Colonic mucosa (tissue), 4 donors: Measurements from ENCODE around the gene CAMK1D. TPM values are rescaled to one million over a fixed set of nuclear protein-coding genes. Genes with fewer than 3 reads are reported as not detected.
A peak's percentile ranks its signal among the peaks of the same experiment; 100 is the strongest.

Source experiments
- DNase-seq: peaks from one replicate; pipeline ENCODE4 v3.0.0-alpha.2; 2020
- H3K27ac ChIP-seq: fragments of 200-600 bp; one replicate; pipeline ENCODE4 v1.8.0; 2021
- H3K27me3 ChIP-seq: fragments of 200-600 bp; one replicate; pipeline ENCODE4 v1.8.0; 2021
- H3K36me3 ChIP-seq: fragments of 200-600 bp; one replicate; pipeline ENCODE4 v1.8.0; 2021
- H3K4me1 ChIP-seq: fragments of 200-600 bp; one replicate; pipeline ENCODE4 v1.8.0; 2021; ENCODE audit warnings: mild to moderate bottlenecking
- H3K4me3 ChIP-seq: fragments of 200-600 bp; one replicate; pipeline ENCODE4 v1.8.0; 2021
- H3K9ac ChIP-seq, 2 donors: one replicate each; pipeline ENCODE4 v1.7.0; 2013; ENCODE audit warnings: control low read depth in 2 of 2, low read depth in 2 of 2, low read length in 2 of 2
- H3K9me3 ChIP-seq: fragments of 200-600 bp; one replicate; pipeline ENCODE4 v1.8.0; 2021
- CTCF ChIP-seq: fragments of 200-600 bp; IDR thresholded peaks from one replicate; pipeline ENCODE4 v1.8.0; 2022; ENCODE audit warnings: antibody characterized with exemption, mild to moderate bottlenecking
- intact Hi-C: fragments of 100-400 bp; cut with DNase I; formaldehyde crosslinking; loops from one replicate; pipeline ENCODE4 v1.14.1; 2022
- total RNA-seq, 2 donors: library from RNA; stranded (reverse); fragmentation: NEBNext Ultra II Directional in 1 of 2; extraction: Animal tissue kit (Norgen Biotek cat#: 25700) in 1 of 2; gene quantifications; one replicate each; pipeline ENCODE4 v1.2.1, GENCODE V29; 2021
- donor health status: healthy.
- donor health status: DM: no; HTN: no; CAD: no.
- donor health status: DM: no; HTN: no; CAD: no.

CAMK1D gene
- total RNA-seq, 2 donors from 2014 or later: 21.3 to 29.7 TPM

- intact Hi-C loops: no loop called here
- Histone ChIP-seq H3K27ac (no peak overlapping the region), H3K4me3 (no peak overlapping the region), H3K9me3 (no peaks in the 10 kb centered on the region), H3K9ac (no peak overlapping the region), H3K4me1 (no peaks in the 10 kb centered on the region), H3K36me3 (no peaks in the 10 kb centered on the region), H3K27me3 (no peaks in the 10 kb centered on the region)
- no peak for TF ChIP-seq CTCF
- no peak for DNase-seq
These were observed 319.3 kb downstream of the CAMK1D start for GRCh38 chr10:12668634-12669033.

GRCh38 chr10:12670004-12670403 is 320.7 kb downstream of the CAMK1D start:
- Histone ChIP-seq H3K9ac (no peak overlapping the region), H3K4me1 (no peaks in the 10 kb centered on the region), H3K36me3 (no peaks in the 10 kb centered on the region), H3K27ac (no peak overlapping the region), H3K9me3 (no peaks in the 10 kb centered on the region), H3K4me3 (no peak overlapping the region), H3K27me3 (no peaks in the 10 kb centered on the region)
- intact Hi-C loops: no loop called here
- DNase-seq: no peak
- no peak for TF ChIP-seq CTCF

GRCh38 chr10:12675186-12675585 is 325.8 kb downstream of the CAMK1D start:
- Histone ChIP-seq H3K9me3 (no peaks in the 10 kb centered on the region), H3K27me3 (no peaks in the 10 kb centered on the region), H3K27ac (no peak overlapping the region), H3K9ac (no peak overlapping the region), H3K4me3 (no peak overlapping the region), H3K4me1 (no peaks in the 10 kb centered on the region), H3K36me3 (no peaks in the 10 kb centered on the region)
- no peak for DNase-seq
- intact Hi-C loops: no loop called here
- no peak for TF ChIP-seq CTCF

GRCh38 chr10:12679636-12680035 is 330.3 kb downstream of the CAMK1D start:
- no peak overlapping the region for H3K27ac ChIP-seq
- intact Hi-C loops: no loop called here
- H3K4me3 ChIP-seq: no peak overlapping the region
- no peaks in the 10 kb centered on the region for H3K36me3 ChIP-seq
- DNase-seq: no peak
- no peak overlapping the region for H3K9ac ChIP-seq
- no peaks in the 10 kb centered on the region for H3K27me3 ChIP-seq
- no peaks in the 10 kb centered on the region for H3K4me1 ChIP-seq
- no peak for TF ChIP-seq CTCF
- H3K9me3 ChIP-seq: no peaks in the 10 kb centered on the region

- TF ChIP-seq CTCF: no peak
- DNase-seq: no peak
- Histone ChIP-seq H3K9ac (no peak overlapping the region), H3K4me3 (no peak overlapping the region), H3K9me3 (no peaks in the 10 kb centered on the region), H3K27me3 (no peaks in the 10 kb centered on the region), H3K4me1 (no peaks in the 10 kb centered on the region), H3K27ac (no peak overlapping the region), H3K36me3 (no peaks in the 10 kb centered on the region)
- intact Hi-C loops: no loop called here
These were observed 331.9 kb downstream of the CAMK1D start for GRCh38 chr10:12681252-12681651.

GRCh38 chr10:12684784-12685183 is 335.4 kb downstream of the CAMK1D start:
- intact Hi-C loops: no loop called here
- DNase-seq: peak; percentile 38
- no peak for TF ChIP-seq CTCF

More at GRCh38 chr10:12684784-12685183, 335.4 kb downstream of the CAMK1D start:
- Histone ChIP-seq H3K9me3 (no peaks in the 10 kb centered on the region), H3K36me3 (no peaks in the 10 kb centered on the region), H3K27me3 (no peaks in the 10 kb centered on the region), H3K4me1 (no peaks in the 10 kb centered on the region), H3K9ac (no peak overlapping the region), H3K27ac (no peak overlapping the region), H3K4me3 (no peak overlapping the region)
